HG02678 (cell line): ENCODE results near the gene RFX2.
A peak's percentile ranks its signal among the peaks of the same experiment; 100 is the strongest.
"Not testable (repeated sequence)": the region's sequence is repeated elsewhere in the genome, so short reads cannot be mapped to it uniquely, and the experiment has no call there.

Experiments used
- ATAC-seq: cut with Tn5 transposase; IDR thresholded peaks from one replicate; pipeline ENCODE4 v1.9.1; 2021; ENCODE audit warnings: mild to moderate bottlenecking, moderate library complexity; ENCODE audit not compliant: unreplicated experiment

The RFX2 gene

DNA sequence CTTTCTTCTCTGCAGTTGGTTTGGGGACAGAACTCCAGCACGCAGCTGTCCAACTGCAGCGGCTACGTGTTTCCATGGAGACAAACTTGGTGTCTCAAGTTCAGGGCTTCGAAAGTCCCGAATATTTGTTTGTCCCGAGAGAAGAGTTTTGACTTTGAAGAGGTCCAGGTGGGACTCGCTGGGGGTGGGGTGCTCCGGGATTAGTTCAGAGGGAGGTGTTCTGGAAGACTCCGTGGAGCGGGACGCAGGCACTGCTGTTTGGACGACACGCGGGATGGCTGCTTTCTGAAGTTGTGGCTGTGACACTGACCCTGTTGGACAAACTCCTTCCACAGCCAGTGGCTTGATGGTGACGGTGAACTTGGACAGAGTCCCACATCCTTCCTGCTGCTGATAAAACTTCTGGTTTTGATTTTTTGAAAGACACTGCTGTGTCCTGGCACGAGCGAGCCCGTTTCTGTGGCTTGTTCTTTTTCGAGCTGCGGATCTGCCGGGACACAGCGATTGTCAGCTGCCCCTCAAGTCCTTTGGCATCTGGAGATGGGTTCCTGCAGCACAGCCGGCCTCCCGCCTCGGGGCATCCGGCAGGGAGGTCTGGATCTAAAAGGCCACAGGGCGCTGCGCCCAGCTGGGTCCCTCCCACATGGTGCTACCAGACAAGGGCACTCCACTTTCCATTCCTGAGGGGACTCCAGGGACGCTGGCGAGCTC, 116.5 kb downstream of the RFX2 start:
- no peak for ATAC-seq

DNA sequence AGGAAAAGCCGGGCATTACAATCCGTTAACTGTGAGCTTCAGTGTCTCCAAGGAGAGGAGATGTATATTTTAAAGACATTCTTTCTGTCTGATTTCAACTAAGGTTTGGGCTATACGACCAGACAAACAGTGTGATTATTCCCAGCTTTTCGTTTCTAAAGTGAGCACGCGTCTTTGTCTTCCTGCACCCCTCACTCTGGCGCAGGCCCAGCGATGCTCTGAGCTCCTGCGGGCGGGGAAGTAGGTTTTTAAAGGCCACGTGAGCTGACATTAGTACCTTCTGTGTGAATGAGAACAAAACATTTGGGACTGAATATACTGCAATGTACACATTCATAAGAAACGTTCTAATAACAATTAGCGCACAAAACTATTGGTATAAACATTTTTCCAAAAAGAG, 117.1 kb downstream of the RFX2 start:
- no peak for ATAC-seq

DNA sequence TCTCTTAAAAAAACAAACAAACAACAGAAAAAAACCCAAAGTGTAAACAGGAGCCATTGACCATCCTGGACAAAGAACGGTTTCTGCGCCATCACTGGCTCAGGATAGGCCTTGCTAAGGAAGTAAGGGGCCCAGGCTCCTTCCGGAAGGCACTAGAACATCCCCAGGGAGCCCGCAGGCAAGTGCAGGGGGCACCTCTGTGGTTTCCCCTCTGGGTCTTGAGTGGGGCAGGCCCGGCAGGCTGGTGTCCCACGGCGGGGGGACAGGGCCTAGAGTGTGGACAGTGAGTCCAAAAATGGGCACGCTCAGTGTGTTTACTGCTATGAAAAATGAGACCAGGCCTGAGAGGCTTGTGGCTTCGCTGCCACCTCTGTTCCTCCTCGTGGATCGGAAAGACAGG, 117.5 kb downstream of the RFX2 start:
- no peak for ATAC-seq

DNA sequence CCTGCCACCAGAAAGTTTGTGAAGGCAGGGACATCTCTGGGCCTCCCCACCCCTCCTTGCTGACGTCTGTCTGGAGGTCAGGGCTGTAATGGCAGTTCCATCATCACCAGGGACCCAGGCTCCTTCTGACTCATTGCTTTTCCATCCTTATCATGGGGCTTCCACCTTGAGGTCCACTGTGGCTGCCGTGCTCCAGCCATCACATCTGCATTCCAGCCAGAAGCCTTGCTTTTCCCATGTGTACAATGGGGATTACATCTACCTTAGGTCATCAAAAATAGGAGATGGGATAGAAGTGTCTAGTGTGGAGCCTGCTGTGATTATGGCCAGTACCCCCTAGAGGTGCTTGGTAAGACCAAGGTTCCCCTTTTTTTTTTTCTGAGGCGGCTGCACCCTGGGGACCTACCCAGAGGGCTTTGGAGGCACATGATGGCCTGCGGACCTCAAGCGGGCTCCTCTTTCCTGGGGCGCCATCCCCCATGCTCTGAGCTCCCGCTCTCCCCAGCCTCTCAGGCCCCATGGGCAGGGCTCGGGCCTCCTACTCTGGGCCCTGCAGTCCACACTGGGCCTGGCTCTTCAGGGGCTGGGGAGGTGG, 119.0 kb downstream of the RFX2 start:
- ATAC-seq, result no peak

DNA sequence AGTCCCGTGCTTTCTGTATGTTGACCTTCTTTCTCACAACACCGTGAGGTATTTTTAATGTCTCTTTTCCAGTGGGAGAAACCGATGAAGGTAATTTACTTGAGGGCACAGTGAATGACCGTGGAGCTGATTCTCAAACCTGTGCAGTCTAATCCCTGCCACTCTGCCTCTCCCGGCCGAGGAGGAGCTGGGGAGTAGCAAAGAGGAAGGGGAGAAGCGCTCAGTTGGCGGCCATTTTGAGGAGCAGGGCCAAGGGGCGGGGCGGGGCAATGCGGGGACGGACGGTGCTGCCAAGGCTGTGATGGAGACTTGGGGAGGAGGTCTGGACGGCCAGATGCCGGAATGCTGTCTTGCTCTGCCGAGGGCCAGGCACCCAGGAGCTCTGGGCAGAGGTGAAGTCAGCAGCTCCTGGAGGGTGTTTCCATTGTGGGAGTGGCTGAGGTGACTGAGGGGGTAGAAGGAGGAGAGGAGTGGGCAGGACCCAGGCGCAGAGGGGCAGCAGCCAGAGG, 120.0 kb downstream of the RFX2 start:
- ATAC-seq, result no peak

DNA sequence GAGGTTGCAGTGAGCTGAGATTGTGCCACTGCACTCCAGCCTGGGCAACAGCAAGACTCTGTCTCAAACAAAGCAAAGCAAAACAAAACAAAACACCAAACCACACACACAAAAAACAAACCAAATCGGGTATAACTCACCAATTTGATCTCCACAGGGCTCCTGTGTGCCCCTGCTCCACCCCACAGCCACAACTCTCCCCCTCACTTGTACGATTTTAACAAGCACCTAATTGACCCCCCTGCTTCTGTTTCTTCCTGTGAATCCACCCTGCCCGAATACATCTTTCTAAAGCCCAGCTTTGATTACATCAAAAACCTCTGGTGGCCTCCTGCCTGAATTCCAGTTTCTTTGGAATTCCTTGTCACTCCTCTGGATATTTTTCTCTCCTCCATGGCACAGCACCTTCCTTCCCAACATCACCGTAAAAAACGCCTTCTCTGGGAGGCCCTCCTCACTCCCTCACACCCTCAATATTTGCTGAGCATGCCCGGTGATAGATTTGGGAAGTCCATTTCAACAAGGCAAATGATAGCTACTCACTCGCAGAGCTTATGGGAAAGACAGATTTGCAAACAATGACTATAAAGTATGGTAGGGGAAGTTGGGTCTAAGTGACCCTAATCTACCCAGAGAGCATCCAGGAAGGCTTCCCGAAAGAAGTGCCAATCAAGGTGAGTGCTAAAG, 120.8 kb downstream of the RFX2 start:
- ATAC-seq, result no peak

DNA sequence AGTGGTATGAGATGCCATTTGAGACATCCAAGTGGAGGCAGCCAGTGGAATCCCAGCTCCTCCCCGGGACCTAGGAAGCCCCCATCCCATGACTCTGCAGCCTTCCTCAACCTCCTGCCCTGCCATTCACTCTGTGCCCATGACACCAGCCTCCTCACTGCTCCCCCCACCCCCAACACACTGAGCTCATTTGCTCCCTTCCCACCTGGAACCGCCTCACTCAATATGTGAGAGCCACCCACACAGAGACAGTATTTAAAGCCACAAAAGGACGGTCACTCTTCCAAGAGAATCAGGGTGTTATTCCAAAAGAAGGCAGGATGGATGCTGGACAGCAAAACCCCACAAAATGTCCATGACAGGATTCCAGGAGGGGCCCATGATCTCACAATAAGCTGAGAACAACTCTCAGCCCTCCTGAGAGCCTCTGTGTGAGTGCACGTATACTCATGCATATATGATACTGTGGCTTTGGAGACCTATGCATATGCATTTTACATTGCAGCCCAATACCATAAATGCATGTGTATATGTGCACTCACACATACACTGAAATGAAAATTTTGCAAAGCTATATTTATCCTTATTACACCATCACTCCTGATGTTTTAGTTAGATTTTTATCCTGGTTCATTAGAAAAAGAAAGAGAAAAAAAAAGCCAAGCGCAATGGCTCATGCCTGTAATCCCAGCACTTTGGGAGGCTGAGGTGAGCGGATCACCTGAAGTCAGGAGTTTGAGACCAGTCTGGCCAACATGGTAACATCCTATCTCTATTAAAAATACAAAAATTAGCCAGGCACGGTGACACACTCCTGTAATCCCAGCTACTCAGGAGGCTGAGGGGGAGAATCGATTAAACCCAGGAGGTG, 121.5 kb downstream of the RFX2 start:
- ATAC-seq, result no peak

DNA sequence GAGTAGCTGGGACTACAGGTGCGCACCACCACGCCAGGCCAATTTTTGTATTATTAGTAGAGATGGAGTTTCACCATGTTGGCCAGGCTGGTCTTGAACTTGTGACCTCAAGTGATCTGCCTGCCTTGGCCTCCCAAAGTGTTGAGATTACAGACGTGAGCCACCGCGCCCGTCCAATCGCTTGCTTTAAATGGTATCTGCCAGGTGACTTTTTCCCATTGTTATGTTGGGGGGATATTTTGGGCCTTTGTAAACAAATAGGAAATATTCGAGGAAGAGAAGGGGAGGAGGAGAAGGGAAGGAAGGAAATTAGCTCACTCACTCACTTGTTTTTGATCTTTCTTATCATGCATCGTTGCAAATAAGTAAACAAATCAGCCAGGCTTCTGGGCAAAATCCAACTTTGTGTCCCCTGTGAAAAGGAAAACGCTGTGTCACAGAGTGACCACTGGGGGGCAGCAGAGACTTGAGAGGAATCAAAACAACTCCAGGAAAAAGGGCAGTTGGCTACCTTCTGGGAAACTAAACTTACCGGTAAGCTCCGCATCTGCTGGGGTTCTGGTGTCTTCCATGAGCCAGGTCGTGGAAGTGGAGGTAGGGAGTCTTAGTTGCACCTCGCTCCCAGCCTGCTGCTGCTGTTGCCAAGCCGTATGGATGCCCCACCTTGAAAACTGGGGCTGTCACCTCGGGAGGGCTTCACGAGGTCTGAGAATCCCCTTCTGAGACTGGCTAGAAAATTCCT, 123.1 kb downstream of the RFX2 start:
- ATAC-seq, result no peak

DNA sequence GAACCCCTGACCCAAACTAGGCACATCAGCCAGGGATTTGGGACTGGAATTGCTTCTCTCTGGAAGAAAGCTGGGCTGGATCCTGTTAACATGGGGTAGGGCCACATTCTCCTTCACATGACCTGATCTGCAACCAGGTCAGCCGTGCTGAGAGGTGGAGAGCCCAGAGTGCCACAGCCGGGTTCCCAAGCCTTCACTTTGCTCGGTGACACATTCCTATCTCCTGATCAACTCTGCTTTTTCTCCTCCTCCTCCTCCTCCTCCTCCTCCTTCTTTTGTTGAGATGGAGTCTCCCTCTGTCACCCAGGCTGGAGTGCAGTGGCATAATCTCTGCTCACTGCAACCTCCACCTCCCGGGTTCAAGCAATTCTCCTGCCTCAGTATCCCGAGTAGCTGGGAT, 124.5 kb downstream of the RFX2 start:
- ATAC-seq, result not testable (repeated sequence)

DNA sequence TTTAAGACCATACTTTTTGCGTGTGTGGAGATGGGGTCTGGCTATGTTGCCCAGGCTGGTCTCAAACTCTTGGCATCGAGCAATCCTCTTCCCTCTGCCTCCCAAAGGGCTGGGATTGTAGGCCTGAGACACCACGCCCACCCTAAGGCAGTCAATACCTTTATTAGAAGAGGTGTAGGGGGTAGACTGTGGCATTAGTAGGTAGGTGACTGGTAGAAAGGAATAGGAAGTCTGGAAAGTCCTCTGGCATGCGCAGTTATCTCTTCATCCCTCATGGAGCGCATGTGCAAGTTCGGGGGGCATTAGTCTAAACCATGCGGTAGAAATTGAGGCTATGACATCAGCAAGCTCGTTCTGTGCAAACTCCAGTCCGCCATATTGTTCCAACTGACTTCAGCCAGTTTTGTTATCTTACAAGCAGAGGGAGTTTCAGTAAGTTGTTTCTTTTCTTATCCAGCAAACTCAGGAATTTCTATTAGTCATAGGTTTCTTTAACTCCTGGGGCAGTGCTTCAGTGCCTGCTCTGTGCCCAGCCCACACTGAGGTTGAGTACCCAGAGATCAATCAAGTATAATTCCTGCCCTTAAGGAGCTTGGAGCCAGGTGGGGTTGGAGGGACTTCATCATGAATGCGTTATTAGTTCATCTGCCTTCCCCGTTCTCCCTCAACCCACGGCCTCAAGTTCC, 125.1 kb downstream of the RFX2 start:
- no peak for ATAC-seq

DNA sequence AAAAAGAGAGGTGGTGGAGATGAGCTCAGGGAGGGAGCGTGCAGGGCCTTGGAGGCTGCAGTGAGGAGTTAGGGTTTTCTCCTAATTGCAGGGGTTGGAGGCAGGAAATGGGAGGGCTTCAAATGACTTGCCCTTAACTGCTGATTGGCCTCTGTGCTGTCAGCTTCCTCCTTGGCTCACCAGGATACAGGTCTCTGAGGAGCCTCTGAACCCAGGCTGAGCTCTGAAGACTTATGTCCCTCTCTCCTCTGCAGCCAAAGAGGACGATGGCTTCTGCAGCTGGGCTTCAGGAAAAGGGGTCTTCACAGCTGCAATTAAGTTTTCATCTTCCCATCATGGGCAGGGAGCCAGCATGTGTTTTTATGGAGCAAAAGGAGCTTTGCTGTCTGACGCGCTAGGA, 125.7 kb downstream of the RFX2 start:
- ATAC-seq, result no peak

DNA sequence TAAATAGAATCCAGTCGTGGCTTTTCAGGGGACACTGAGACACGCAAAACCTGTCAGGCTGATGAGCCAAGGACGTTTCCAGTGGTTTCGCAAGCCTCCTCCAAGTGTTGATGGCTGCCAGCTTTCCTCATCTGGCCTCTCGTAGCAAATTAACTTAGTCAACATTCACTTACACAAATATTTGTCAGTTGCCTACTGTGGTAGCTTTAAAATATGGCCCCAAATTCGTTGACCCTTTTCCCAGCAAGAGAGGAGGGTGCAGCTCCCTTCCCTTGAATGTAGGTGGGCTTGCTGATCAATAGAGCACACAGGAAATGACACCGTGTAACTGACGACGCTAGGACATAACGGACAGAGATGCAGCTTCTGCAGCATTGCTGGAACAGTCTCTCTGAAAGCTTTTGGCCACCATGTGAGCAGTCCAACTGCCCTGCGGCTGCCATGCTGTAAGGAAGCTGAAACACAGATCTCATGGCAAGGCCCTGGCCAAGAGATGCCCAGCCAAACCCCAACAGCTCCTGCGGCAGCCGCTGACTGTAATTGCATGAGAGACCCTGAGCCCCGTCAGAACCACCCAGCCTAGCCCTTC, 126.8 kb downstream of the RFX2 start:
- no peak for ATAC-seq

DNA sequence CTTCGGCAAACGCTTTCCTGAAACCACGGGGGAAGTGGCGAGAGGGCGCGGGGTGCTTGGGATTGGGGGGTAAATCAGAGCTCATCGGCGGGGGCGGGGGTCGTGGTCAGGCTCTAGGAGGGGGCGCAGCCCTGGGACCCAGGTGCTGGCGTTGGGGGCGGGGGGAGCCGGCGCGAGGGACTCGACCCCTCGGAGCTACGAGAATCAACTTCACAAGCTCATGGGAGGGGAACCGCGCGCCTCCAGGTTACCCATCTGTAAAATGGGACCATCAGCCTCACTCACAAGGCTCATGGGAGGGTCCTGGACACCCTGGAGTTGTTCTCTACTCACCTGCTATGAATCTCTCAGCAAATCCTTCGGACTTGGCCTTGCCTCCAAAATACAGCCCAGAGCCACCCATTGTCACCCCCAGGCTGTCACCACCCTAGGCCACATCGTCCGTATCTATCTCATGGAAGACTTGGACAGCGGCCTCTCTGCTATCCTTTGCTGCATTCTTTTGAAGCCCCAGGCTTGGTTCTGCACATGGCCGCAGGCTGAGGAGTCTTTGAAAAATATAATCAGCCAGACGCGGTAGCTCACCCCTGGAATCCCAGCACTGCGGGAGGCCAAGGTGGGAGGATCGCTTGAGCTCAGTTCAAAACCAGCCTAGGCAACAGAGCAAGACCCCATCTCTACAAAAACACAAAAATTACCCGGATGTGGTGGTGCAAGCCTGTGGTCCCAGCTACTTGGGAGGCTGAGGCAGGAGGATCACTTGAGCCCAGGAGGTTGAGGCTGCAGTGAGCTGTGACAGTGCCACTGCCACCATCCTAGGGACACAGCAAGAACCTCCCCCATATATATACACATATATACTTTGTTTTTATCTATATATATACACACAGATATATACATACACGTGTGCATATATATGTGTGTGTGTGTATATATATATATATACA, 131.4 kb downstream of the RFX2 start:
- ATAC-seq, result no peak

DNA sequence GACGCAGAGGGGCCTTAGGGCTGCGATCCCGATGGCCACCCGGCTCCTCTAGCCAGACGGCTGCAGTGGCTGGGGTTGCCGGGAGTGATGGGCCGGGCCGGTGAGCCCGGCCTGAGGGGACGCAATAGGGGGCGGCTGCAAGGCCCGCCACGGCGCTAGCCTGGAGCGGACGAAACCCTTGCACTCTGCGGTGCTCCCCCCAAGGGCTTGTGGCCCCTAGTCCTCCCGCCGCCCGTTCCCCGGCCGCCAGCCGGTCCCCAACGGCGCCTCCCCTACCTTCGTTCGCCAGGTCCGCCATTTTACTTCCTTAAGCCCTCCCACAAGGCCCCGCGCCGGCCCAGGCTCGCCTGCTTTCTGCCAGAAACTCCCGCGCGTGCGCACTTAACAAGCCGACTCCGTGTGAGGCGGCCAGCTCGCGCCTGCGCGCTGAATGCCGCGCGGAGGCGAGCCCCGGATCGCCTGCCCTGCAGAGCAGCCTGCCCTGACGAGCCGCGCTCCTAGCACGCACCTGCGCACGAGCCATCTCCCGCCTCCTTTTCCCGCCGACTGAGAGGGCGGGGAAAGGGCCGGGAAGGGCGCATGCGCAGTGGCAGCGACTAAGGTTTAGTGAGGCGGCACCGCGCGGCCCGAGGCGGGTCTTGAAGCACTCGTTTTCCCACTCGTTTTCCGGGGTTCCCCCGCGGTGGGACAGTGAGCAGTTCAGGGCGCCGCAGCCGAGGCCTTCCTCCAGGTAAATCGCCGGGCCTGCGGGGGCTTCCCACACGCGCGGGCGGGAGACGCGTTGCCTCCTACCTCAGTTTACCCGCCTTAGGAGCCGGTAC, 132.3 kb downstream of the RFX2 start, which contains the start of gene RANBP3:
Gene RANBP3, minus strand, starts transcription at position 356 of the 821 bp plus-strand sequence. Its CDS starts 58 bp downstream, at position 298.
- peak; percentile 90 for ATAC-seq

DNA sequence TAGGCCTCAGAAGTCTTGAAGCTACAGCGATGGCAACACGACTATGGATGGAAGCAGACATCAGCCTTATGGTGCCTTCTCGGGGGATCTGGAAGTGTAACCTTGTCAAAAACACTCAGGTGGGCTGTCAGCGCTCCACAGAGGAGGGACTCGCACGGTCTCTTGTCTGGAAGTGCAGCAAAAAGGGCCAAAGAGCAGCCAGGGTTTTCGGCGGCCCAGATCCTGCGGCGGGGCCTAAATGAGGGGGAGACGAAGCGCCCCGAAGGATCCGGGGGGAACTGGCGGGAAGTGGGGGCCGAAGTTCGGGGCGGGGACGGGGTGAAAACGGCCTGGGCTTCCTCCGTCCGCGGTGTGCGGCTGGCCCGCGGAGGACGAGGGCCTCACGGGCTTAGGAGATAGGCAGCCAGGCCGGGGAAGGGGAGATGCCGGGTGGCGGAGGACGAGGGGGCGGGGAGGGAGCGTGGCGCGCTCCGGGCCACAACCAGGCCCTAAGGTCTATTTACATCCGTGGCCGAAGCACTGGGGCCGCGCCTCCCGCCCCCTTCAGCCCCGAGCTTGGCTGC, 133.0 kb downstream of the RFX2 start:
- peak; percentile 10 for ATAC-seq

DNA sequence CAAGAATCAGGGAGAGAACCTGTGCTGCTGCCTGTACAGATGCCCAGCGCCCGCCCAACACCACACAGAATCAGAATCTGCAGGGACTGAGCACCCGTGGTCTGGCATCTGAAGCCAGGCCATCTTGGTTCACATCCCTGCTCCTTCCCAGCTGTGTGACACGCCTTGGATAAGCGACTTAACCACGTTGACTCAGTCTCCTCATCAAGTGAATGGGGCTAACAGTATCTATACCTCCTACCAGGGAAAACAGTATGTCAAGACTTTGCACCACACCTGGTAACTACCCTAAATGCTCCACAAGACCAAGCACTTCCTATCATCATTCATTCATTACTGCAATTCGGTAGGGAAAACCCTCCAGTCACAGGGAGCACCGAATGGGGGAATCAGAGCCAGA, 133.5 kb downstream of the RFX2 start:
- no peak for ATAC-seq

DNA sequence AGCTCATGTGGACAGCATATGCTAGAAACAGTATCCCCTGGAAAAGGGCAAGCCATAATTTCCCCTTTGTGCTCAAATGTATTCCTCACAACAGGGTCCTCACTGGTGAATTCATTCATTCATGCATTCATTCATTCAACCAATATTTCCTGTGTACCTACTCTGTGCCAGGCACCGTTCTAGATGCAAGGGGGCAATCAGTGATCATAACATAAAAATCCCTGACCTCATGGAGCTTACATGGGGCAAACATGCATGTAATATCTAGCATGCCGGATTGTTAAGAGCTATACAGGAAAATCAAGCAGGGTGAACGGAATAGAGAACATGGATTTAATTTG, 134.9 kb downstream of the RFX2 start:
- ATAC-seq, result no peak
